Measurements from ENCODE around the gene PEX1.
"Not testable (repeated sequence)": the region's sequence is repeated elsewhere in the genome, so short reads cannot be mapped to it uniquely, and the experiment has no call there.

Gene PEX1

DNA sequence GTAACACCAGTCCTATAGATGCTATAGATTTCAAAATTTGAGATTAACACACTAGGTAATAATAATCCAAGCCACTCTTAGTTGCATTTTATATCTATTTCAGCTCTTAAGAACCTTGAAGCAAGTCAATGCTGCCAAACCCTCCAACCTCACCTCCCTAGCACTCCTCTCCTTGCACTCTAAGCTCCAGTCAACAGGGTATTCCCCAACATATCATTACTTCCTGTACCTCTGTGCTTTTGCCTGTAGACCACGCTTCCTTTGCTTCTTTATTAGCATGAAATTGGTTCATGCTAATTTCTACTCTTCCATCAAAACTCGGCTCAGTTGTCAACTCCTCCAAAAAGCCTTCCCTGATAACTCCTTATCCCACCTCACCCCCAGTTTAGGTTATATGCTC, 24.6 kb downstream of the PEX1 start:
- DNase-seq: no peak

DNA sequence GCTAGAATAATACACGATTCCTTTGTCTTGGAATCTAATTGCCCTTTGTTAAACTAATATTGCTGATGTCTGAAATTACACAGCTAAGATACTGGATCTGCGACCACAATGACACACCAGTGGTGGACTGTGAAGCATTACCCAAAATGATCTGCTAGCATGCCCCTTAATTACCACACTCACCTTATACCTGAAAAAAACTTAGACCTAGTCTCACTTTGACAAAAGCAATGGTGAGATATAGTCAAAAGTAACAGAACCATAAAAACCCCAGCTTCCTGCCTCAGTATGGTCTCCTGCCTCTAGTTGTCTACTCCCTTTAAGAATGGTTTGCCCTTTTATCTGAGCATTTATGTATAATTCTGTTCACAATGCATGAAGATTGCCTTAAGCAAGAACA, 29.8 kb downstream of the PEX1 start:
- no peak for DNase-seq

DNA sequence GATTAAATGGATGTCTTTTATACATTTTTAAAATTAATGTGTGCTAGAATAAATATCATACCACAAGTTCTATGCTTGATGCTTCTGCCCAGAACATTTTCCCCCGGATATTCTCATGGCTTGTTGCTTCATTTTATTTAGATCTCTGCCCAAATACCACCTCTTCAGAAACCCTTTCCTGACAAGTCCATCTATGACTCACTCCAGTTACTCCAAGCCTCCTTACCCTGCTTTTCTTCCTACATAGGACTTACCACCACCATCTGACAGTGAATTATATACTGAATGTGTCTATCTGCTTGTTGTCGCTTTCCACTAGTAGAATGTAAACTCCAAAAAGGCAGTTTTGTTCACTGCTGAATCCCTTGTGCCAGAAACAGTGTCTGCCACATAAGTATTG, 31.4 kb downstream of the PEX1 start:
- DNase-seq: no peak

DNA sequence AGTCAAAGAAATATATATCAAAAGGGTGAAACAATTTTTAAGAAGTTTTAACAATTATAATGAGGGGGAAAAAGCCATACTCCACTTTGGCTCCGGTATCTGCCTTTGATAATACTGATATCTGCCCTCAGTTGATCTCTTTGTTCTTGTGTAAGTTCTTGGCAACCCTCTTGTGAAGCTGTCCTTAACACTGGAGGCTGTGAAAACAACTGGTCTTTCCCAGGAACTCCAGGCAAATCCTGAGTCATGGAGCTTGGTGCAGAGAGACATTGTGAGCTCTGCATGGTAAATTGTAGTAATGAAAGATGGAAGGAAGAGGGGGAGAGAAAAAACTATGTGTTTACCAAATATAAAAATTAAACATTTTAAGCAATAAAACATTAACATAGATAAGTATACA, 38.7 kb downstream of the PEX1 start:
- DNase-seq: no peak

DNA sequence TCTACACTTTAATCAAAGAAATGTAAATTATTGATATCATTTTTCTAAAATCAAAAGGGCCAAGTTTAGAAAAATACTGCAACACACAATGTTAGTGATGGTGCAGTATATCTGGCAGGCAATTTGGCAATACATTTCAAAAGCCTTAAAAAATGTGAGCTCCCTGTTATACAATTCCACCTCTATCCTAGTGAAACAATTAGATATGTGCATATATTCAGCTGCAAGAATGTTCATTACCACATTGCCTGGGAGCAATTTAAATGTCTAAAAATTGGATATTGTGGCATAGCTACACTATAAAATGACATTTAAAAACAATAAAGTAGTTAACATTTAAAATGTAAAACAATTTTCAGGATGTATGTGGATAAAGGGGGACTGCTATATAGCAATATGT, 40.5 kb downstream of the PEX1 start:
- no peak for DNase-seq

DNA sequence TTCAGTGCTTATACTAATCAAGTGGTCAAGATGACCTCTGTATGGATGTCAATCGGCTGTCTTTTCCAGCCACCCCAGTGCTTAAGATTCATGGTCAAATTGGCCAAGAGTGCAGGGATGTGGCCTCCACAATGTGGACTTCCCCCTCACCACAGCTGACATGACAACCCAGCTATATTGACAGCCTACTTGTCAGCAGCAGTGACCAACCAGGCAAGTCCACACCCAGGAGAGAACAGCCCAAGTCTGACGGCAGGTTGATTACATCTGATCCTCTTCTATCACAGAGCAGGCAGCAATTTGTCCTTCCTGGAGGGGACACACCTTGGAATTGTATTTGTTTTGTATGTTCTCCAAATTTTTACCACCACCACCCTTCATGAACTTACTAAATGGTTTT, 42.3 kb downstream of the PEX1 start:
- DNase-seq: no peak

DNA sequence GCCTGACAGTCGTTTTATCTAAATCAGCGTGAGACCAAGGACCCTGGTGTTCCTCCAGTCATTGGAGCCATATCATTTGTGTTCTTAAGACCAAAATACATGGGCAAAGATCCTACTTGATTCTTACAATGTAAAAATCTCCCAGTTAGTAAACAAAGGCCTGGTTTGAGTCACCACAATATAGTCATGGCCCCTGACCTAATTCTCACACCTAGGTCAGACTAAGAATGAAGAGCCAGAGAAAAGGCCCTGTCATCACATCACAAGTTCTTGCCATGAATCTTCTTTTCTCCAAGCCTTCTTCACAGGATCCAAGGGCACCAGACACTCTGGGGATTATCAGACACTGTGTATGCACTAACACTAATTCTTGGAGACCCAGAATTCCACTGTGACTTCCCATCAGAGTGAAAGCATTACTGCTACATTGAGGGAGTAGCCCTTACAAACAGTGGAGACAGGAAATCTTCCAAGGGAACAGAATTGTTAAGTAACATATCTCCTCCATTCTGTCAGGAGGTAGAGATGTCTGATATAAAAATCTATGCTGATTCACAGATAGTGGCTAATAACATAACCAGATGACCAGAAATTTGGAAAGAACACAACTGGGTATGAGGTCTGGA, 42.9 kb downstream of the PEX1 start:
- no peak for DNase-seq

DNA sequence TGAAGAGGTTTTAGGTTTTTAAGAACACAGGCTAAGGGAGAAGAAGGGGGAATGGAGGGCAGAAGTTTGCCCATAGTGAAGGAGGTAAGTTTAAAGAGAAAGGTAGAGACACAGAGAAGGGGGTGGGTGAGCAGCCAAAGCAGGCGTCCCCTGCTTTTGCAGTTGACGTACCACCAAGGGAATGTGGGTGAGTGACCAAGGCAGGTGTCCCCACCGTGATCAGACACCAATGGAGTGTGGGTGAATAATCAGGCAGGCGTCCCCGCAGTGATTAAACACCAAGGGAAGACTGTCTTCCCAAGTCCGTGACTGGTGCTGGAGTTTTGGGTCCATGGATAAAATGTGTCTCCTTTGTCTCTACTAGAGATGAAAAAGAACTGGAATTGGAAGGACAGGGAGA, 44.1 kb downstream of the PEX1 start:
- DNase-seq: not testable (repeated sequence)

DNA sequence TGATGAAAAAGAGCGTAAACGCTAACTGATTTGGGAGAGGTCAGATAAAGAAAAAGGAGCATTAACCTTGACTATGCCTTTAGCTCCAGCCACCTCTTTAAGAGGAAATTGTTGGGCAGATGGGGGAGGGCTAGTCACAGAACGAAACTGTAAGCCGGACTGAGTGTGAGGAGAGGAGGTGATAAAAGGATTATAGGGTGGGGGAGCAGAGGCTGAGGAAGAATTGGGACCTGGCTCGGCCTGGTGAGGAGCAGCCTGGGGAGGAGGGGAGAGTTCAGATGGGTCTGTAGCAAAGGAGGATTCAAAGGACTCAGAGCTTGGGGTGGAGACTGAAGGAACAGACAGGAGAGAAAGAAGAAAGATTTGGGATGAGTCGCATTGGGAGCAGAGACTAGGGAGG, 44.7 kb downstream of the PEX1 start:
- DNase-seq: not testable (repeated sequence)

DNA sequence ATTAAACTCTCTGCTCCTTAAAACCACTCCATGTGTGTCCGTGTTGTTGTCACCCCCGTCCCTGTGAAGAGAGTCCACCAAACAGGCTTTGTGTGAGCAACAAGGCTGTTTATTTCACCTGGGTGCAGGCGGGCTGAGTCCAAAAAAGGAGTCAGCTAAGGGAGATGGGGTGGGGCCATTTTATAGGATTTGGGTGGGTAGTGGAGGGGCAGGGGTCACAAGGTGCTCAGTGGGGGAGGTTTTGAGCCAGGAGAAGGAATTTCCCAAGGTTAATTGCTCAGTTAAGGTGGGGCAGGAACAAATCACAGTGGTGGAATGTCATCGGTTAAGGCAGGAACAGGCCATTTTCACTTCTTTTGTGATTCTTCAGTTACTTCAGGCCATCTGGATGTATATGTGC, 49.2 kb downstream of the PEX1 start:
- not testable (repeated sequence) for DNase-seq

DNA sequence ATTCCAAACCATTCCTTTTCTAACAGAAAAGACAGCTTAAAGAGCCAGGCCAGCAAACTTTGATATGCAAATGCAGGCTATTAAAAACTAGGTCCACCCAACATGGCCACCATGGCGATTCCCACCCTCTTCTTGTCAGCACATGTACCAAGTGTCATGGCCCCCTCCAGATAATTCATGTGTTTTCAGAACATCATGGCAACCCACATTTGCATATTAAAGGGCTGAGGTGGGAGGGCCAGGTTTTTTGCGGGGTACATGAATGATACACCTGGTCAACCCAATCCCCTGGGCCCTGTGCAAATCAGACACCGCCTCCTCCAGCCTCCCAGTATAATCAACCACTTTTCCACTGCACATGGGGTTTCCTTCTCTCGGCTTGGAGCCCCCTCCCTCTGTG, 49.6 kb downstream of the PEX1 start:
- no peak for DNase-seq

DNA sequence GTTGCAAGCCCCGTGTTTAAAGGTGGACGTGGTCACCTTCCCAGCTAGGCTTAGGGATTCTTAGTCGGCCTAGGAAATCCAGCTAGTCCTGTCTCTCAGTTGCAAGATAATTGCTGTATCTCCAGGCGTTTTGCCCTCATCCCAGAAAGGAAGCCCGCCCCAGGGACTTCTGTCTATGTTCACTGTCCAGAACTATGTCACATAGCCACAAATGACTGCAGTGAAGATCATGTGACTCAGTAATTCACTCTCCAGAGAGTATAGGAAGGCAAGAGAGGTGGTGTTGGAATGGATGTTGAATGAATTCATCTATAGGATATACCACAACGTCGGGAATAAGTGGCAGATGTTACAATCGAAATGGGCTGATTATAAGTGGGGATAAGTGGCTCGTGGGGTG, 50.2 kb downstream of the PEX1 start:
- no peak for DNase-seq

DNA sequence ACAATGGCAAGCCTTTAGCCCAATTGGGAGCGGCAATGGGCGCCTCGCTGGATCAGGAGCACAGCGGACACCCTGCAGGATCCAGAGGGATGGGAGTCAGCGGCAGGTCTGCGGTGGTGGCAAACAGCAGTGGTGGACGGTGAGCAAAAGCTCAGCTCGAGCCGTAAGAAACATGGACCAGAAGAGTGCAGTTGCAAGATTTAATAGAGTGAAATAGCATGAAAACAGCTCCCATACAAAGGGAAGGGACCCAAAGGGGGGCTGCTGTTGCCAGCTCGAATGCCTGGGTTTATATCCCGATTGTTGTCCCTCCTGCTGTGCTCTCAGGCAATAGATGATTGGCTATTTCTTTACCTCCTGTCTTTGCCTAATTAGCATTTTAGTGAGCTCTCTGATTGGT, 50.6 kb downstream of the PEX1 start, which contains the start of gene ERVW-1:
TSS of gene ERVW-1 (minus strand) at position 266 of the 400 bp plus-strand sequence. CDS start 7,565 bp downstream, outside the sequence.
- not testable (repeated sequence) for DNase-seq

DNA sequence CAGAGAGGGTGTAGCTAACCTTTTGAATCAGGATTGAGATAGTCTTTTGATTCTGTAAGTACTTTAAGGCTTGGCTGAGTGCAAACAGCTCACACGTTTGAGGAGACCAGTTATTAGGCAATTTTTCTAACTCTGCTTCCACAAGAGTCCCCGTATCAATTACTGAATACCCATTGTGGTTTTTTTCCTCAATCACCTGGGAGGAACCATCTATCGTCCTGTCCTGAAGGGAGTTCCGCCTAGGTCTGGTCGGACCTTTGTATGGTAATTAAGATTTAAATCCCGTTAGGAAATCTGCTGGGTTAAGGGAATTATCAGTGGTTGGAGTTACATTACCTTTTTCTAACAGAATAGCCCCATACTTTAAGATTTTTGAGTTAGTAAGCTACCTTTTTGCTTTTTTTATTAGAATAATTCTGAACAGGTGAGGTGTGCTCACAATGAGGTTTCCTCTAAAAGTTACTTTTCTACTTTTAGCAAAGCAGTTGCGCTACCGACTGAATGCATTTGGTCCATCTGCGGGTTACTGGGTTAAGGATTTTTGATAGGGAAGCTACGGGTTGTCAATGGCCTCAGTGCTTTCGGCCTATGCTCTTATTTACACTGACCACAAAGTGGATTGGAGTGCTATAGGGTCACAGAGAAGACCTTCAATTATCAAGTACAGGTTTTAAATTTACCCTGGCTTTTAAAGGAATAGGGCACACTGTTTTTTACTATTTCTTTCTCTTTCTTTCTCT, 52.3 kb downstream of the PEX1 start:
- not testable (repeated sequence) for DNase-seq

DNA sequence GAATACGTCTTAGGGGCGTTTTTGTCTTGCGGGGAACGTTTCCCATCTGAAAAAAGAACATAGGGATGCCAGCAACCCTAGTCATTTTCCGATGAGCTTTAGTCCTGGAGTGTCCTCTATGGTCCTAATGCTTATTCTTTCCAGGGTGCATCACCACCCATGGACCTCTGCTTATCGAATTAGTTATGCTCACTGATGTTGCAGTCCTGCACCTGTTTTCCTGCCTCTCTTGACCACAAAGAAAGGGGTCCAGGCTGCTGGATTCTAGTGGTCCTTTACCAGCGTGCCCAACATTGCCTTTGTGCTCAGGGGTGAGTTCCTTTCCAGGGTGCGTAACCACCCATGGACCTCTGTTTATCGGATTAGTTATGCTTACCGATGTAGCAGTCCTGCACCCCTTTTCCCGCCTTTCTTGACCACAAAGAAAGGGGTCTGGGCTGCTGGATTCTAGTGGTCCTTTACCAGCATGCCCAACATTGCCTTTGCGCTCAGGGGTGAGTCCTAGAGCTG, 53.0 kb downstream of the PEX1 start:
- not testable (repeated sequence) for DNase-seq

DNA sequence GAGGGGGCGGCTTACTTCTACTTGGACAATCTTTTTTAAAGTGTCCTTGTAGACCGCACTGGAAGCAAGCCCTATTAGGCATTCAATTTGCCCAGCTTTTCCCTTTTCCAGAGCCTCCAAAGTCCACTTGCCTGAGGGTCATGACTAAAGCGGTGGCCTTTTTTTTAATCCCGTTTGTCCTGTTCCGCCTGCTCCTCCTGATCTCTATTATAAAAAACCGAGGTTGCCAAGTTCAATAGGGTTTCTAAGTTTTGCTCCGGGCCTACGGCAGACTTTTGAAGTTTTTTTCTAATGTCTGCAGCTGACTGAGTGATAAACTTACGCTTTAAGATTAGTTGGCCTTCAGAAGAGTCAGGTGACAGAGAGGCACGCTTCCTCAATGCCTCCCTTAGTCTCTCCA, 54.3 kb downstream of the PEX1 start:
- not testable (repeated sequence) for DNase-seq

DNA sequence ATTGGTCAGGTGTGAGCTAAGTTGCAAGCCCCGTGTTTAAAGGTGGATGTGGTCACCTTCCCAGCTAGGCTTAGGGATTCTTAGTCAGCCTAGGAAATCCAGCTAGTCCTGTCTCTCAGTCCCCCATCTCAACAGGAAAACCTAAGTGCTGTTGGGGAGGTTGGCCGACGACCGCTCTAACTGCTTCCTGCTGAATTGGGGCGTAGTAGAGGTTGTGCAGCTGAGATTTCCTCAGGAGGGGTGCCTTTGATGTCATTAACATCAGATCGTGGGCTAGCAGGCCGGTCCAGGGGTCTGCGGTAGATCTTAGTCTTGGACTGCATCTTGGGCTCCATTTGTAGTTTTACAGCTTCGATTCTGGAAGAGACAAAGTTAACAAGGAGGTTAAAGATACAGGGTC, 59.7 kb downstream of the PEX1 start:
- not testable (repeated sequence) for DNase-seq

DNA sequence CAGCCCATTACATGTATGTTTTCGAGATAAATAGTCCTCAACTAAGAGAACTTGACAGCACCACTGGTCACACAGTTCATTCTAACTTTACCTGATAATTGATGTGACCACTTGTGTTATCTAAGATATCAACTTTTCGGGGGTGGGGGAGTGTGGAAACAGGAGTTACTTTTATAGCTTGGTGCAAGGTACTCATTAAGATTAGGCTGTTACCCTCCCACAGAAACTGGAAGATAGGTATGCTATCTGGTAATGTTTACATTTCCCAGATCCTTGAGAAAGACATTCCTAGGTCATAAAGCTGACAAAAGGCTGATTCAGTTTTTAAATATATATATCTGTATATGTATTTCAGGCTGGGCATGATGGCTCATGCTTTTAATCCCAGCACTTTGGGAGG, 61.6 kb downstream of the PEX1 start:
- no peak for DNase-seq

DNA sequence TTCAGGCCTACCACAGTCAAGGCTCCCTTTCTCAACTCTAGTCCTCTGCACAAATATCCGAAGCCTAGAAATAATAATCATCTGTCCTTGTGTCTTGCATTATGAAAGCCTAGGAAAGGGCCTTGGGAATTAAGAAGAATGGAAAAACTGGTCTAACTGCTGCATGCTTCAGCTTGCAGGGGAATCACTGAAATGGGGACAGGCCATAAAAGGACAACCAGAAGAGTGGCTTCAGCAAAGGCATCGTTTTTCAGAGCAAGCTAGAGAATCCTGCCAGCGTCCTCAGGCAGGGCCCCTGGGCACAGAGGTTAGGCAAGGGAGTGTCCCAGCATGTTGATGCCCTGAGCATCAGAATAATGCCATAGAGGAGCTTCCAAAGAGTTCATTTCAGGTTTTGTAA, 63.8 kb downstream of the PEX1 start:
- no peak for DNase-seq

DNA sequence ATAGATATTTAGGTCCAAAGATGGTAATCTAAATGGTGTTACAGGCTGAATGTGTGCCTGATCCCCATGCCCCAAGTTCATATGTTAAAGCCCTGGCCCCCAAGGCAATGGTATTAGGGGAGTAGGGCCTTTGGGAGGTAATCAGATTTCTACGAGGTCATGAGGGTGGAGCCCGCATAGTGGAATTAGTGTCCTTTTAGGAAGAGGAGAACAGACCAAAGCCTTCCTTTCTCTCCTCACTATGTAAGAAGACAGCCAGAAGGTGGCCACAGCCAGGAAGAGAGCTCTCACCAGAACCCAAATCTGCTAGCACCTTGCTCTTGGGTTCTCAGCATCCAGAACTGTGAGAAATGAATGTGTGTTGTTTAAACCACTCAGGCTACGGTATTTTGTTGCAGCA, 65.8 kb downstream of the PEX1 start:
- DNase-seq: no peak

DNA sequence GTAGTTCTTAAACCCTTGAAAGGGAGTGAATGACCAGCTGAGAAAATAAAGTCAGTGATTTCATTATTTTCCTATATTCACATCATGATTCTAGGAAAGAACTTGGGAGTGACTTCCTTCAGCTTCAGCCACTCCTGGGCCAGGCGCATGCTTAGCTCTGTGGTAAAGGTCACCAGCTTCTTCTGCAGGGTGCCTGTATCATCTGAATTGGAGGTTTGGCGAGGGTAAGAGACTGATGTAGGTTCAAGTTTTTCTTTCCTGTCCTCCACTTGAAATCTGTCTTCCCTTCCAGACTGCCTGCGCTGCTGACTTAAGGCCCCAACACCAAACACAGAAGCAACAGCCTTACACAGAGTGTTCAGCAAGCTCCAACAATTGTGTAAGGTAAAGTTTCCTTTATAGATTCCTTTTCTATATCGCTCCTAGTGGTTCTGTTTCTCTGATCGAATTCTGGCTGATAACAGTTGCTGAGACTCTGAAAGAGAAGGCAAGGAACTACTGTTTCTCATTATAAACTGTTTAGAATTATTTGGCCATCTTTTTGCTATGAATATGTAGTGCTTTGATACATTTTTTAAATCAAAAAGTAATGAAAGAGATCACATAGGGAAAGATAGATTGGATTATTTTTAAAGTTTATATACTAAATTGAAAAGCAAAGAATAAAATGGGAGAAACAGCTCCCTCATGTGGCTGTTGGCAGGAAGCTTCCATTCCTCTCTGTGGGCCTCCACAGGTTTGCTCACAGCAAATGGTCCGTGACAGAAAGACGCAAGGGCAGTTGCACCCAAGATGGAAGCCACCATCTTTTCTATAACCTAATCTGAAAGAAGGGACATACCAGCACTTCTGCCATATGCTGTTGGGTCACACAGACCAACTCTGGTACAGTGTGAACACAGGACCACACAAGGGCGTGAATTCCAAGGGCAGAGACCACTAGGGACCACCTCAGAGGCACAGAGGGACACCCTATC, 67.0 kb downstream of the PEX1 start:
- peak; percentile 35 to 39 for DNase-seq

DNA sequence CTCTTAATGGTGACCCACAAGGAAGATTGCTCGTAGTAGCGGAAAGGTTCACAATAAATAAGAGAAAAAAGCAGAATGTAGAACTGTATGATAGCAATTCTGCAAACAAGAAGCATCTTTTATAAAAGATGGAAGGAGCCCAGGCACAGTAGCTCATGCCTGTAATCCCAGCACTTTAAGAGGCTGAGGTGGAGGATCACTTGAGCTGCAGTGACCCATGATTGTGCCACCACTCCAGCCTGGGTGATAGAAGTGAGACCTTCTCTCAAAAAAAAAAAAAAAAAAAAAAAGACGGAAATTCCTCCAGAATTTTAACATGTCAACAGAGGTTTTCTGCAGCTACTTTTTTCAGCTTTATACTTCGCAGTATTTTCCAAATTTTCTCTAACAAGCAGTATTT, 67.8 kb downstream of the PEX1 start:
- no peak for DNase-seq

DNA sequence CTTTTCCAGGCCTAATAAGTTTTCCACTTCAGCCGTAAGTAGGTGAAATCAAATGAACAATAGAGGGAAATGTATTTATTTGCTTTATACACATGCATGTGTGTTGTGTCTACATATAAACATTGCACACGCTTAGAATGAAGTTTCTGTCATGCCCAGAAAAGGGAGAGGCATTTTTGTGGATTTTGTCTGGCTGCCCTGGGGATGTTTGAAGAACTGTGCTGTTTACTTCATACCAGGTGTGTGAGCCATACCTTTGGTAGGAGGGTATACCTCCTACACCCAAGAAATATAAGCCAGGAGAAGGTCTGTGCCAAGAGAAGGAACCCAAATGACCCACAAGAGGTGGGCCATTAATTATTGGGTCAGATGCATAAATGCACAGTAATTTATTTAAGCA, 68.2 kb downstream of the PEX1 start:
- DNase-seq: no peak
